GM19351 (cell line): Measurements from ENCODE around the gene RPS6KA5.
"Not testable (repeated sequence)": the region's sequence is repeated elsewhere in the genome, so short reads cannot be mapped to it uniquely, and the experiment has no call there.

Experiments
- ATAC-seq: cut with Tn5 transposase; IDR thresholded peaks from one replicate; pipeline ENCODE4 v1.9.1; 2021; ENCODE audit warnings: mild to moderate bottlenecking, moderate library complexity; ENCODE audit not compliant: unreplicated experiment

RPS6KA5 gene

DNA sequence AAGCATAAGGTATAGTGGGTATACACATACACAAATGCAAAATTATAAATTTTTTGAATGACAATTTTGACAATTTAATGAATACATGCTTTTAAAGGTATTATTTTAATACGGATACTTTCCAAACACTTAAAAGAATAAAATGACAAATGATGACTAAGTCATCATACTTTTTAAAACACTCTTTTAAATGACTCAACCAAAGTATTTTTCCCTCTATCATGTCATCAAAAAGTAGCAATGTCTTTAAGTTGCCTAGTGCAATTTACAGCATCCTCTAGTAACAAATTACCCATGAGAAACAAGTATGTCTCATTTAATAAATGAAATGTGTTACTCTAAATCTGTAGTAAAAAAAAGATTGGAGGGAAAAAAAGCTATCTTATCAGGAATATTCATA is 73.3 kb downstream of the RPS6KA5 start:
- no peak for ATAC-seq

DNA sequence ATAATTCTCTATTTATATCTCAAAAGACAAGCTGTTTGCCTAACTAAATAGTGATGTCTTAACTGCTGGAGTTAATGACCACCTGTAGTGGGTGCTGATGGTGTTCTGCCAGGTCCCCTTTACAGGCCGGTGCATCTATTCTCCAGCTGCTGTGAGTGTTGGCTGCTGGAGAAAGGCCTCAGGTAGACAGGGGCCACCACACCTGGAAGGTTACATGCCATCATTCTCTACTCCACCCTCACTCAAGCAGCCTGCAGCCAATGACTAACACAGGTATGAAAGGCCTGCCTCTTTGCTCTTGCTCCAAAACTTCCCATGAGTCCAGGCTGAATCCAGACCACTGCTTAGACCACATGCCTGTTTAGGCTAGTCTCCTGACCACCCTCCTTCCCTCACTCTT is 73.9 kb downstream of the RPS6KA5 start:
- no peak for ATAC-seq

DNA sequence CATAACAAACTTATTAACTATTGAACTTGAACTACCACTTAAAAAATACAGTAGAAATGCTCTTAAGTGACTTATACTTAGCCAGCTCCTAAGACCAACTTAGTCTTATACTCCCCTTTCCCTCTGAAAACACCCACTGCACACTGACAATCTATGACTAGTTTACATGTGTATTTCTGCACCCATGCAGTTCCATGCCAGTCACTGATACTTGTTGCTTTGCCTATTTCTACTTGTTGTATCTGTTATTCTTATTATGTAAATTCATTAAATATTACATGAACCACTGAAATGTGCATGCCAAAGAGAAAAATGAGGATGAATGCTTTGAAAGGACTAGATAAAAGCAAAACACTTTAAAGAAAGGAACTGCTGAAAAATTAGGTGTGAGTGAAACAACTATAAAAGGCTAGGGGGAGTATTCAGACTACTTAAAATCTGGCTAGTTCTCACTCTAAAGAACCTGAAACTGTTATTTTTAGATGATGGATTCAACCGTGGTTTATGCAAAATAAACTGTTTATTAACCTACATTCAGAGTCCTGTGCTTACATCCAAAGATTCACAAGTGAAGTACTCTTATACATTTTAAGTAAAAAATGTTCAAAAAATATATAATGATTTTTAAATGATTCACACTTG is 74.7 kb downstream of the RPS6KA5 start:
- peak; percentile 92 for ATAC-seq

DNA sequence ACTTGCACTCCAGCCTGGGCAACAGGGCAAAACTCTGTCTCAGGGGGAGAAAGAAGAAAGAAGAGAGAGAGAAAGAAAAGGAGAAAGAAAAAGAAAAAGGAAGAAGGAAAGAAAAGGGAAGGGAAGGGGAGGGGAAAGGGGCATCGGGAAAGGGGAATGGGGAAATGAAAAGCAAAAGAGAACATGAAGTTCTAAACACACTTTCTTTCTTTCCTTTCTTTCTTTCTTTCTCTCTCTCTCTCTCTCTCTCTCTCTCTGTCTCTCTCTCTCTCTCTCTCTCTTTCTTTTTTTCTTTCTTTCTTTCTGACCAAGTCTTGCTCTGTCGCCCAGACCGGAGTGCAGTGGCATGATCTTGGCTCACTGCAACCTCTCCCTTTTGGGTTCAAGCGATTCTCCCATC is 76.9 kb downstream of the RPS6KA5 start:
- ATAC-seq = no peak

DNA sequence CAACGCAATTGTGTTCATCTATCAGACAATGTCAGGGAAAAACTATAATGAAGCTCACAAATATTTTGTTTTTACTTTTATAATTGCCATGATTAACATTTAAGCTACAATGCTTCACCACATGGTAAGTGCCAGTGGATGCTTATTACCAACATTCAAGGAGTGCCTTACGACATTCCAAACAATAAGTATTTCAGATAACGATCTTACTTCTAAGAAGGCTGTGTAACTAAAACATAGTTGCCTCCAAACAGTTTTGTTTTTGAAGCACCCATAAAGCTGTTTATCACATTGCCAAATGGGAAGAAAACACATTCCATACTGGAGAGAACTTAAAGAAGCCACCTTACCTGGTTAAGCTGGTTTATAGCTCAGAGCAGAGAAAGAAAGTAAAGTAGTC is 78.8 kb downstream of the RPS6KA5 start:
- no peak for ATAC-seq

DNA sequence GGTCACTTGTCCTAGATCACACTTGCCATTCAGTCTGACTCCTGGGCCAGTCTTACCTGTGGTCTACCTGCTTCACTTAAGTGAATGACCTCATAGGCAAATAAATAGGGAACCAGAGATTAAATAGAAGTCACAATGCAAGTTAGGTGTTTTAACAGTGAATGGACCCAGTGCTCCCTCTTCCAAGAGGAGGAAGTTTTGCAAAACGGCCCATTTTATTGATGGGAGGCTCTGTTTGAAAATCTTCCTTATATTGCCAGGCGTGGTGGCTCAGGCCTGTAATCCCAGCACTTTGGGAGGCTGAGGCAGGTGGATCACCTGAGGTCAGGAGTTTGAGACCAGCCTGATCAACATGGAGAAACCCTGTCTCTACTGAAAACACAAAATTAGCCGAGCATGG is 79.8 kb downstream of the RPS6KA5 start:
- not testable (repeated sequence) for ATAC-seq

DNA sequence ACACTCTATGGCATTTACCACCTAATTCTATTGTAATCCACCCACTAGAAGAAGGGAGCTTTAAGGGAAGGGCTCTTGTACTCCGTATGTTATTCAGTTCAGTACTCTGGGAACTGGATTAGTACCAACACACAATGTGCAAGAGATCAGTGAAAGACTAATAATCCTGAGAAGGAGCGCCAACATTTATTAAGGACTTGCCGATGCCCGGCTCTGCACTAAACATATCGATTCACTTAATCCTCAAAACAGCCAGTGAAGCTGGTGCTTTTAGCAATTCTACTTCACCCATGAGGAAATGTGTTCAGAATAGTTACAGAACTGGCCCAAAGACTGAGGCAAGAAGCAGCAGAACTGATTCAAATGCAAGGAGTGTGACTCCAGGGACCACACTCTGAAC is 80.9 kb downstream of the RPS6KA5 start:
- no peak for ATAC-seq

DNA sequence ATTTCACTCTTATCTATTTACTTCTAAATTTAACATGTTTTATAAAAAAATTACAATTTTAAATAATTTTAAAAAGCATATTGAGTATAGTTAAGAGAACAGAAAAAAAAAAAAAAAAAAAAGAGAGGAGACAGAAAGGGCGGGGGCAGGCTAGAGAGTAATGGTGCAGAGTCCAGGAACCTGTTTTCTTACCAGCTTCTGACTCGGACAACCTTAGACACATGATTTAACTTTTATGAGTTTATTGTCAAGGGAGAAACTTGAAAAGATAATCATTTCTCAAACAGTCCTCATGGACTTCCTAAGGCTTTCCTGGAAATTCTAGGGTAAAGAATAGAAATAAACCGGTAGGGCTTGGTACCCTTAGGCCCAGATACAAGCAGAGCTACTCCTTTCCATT is 84.3 kb downstream of the RPS6KA5 start:
- ATAC-seq = no peak

DNA sequence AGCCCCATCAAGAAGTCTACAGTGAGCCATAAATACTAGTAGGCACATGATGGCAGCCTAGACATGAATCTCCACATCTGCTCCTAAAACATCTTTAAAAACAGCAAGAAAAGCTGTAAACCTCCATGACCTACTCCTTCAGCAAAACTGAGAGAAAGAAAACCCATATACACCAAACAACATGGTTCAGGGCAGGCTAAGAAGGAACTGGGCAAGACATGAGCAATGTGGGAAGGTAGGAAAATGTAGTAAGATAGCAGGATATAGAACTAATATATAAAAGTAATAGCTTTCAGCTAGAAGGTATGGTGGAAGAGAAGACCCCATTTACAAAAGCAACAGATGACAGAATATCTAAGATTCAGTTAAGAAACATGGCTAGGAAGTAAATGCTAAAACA is 88.8 kb downstream of the RPS6KA5 start:
- ATAC-seq = no peak

DNA sequence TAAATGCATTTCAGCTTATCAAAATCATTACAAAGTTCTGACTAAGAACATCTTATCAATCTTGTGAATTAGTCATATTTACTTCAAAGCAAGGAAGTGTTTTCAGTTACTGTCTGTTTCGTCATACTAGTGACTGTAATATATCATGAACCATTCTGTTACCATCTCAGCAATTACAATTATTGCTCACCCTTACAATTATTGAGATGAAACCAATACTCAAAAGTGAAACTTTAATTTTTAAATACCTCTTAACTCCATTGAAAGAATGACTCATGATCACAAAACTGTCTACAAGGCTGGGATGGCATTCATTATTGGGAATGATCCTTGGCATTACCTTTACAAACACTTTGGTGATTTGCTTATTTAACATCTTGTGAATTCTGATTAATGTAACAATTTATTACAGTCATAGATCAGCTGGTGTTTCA is 90.3 kb downstream of the RPS6KA5 start:
- peak; percentile 77 for ATAC-seq

DNA sequence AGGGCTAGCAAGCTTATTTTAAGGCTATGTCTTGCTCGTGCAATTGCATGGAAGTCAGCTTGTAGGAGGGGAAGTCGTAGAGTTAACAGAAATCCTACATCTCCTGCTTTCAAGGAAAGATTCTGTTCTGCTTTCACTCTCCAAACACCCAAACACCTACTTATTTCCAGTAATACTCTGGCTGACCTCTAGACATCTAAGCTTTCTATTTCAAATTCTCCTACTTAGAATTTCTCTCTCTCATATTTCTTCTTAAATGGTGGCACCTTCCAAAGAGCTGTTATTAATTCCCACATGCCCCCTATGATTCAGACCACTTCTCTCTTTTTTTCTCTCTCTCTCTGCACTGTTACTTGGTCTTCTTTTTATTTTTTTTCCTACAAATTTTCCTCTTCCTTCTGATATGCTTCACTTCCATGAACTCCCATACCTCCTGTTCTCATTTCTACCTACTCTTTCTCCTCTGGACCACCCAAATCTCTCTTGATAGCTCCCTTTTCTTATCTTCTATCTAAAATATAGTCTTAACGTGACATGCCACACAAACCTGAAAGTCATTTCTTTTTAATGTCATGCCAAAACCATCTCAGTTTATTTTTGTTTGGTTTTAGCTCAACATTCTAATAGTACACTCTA is 90.8 kb downstream of the RPS6KA5 start:
- no peak for ATAC-seq

DNA sequence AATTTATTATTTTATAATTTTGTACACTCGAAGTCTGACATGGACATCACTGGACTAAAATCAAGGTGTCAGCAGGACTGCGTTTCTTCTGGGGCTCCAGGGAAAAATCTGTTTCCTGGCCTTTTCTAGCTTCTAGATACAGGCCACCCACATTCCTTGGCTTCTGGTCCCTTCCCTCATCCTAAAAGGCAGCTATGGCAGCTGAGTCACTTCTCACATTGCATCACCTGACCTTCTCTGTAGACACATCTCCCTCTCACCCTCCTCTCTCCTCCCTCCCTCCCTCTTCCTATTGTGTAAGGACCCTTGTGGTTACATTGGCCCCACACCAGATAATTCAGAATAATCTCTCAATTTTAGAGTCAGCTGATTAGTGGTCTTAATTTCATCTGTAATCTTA is 92.4 kb downstream of the RPS6KA5 start:
- no peak for ATAC-seq

DNA sequence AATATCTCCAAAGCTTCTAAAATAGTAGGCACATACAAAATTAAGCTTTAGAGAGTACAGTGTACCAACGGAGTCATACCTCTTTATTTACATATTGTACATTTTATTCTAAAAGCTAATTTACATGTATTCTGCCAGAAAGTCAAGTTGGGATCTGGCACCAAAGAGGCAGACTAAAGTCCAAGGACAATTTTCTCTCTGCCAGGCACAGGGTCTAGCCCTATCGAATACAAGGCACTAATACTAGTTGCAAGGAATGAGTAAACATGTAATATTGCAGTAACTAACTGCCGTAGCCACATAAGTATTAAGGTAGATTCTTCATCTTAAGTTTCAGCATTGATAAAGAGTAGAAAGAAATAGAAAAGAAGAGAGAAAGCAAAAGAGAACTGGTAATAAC is 93.9 kb downstream of the RPS6KA5 start:
- ATAC-seq = no peak

DNA sequence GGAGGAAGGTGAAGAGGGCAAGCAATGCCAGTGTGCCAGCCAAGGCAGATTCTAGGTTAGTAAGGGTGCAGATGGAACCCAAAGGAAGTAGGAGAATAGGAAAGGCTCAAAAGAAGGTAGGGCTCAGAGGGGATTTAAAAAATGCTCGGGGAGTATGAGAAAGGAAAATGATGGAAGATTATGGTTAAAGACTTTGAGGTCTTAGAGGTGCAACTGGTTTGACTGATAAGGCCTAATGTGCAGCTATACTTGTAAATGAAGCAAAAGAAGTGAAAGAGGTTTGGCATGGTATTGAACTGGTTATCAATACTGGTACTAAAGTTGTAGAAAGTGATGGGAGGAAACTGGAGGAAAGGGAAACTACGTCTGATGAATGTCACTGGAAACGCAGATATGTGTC is 94.7 kb downstream of the RPS6KA5 start:
- ATAC-seq = no peak

DNA sequence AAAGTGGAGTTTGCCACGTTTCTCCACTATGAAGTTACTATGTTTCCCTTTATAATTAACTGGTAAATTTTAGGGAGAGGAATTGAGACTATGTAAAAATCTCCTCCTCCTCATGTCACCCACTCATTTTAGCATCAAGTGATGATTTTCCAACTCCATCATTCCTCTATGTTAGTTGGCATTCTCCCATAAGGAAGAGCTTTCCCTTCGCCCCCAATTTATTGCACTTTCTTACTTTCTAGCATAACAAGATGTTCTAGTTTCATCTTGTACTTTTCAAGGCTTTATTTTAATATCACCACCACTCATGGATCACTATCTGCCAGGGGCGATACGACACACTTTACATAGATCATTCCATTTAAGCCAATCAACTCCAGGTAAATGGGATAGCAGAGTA is 97.1 kb downstream of the RPS6KA5 start:
- ATAC-seq = no peak

DNA sequence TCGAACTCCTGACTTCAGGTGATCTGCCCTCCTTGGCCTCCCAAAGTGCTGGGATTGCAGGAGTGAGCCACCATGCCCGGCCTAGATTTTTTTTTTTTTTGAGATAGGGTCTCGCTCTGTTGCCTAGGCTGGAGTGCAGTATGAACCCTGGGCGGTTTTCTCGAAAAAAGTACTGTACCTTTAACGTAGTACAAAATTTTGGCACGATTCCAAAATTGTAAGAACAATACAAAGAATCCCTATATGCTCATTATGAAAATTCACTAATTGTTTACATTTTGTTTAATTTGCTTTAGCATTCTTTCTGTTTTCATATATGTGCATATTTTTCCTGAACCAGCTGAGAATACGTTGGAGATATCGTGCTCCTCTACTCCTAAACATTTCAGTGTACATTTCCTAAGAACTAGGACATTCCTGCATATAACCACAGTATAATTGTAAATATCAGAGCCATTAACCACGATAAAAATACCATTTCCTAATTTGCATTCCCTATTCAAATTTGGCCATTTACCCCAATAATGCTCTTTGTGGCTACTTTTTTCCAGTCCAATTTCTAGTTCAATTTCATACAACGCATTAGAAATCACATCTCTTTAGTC is 97.8 kb downstream of the RPS6KA5 start:
- no peak for ATAC-seq

DNA sequence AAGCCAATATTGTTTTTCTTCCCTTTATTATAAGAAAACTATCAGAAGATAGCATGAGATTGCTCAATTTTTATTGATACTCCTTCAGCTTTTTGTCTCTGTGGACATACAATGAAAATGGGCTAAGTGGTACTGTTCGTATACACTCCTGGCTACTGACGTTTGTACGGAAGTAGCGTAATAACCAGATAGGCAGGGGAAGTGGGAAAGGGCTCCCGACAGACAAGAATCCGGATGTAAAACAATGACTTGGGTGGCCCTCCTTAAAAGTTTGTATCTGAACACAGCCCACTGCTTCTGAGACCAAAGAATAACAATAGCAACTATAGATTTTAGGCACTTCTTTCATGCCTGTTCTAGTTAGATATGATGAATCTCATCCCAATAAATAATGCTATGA is 99.6 kb downstream of the RPS6KA5 start:
- no peak for ATAC-seq

DNA sequence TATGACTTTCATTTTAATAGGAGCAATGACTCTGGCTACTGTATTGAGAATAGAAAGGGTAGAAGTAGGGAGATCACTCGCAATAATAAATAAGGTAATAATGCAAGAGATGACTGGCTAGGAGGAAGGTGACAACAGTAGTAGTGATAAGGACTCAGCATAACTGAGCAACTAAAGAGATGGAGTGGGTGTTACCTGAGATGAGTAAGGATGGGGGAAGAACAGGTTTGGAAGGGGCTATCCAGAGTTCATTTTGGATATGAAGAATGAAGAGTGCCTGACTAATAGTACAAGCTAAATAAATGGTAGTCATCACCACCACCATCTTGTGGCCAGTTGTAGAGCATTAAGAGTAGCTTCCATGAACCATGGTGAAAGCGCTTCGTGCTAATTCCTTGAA is 101.1 kb downstream of the RPS6KA5 start:
- no peak for ATAC-seq

DNA sequence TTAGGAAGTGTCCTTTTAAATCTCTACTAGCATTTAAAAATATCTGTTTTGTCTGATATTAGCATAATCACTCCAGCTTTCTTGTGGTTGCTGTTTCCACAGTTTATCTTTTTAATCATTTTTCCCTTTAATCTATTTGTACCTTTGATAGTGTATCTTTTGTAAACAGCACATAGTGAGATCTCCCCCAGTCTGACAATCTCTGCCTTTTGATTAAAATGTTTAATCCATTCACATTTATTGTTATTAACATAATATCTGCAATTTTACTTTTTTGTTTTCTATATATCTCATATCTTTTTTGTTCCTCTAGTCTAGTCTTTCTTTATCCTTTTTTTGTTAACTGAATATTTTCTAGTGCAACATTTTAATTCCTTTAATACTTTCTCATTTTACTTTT is 104.2 kb downstream of the RPS6KA5 start:
- ATAC-seq = no peak

DNA sequence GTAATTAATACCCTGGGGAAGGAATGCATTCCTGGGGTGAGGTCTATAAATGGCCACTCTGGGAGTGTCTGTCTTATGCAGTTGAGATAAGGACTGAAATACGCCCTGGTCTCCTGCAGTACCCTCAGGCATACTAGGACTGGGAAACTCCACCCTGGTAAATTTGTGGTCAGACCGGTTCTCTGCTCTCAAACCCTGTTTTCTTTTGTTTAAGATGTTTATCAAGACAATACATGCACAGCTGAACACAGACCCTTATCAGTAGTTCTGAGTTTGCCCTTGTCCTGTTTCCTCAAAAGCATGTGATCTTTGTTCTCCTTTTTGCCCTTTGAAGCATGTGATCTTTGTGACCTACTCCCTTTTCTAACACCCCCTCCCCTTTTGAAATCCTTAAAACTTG is 106.8 kb downstream of the RPS6KA5 start:
- ATAC-seq = not testable (repeated sequence)

DNA sequence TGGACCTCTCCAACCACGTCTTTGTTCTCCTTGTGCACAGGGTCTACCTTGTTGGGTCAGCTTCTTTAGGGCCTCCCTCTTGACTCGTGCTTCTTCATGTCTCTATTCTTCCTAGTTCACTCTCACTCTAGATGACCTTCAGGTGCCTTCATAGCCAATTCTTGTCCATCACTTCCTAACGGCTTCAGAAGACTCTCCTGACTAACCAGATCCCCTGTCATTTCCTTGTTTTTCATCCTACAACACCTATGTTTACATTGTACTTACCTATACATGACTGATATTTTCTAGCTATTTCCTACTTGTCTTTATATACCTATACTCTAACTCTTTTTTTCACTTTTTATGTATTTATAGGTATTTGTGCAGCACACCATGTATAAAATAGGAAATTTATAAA is 117.1 kb downstream of the RPS6KA5 start:
- no peak for ATAC-seq

DNA sequence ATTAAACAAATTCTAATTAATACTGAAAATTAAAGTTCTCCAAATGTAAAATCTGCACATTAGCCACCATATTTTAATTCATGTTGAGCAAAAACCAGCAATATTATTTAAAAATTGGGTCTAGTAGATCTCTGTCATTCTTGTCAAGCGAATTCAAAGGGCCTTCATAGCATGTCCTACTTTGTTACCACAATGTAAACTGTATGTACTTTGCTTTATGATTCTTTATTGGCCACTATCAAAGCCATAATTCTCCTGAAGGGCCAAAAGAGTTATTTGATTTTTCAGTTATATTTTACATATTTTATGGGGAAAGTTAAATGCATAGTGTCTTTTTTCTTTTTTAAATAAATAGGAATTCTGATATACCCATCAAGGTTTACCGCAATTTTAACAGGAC is 117.9 kb downstream of the RPS6KA5 start:
- no peak for ATAC-seq

DNA sequence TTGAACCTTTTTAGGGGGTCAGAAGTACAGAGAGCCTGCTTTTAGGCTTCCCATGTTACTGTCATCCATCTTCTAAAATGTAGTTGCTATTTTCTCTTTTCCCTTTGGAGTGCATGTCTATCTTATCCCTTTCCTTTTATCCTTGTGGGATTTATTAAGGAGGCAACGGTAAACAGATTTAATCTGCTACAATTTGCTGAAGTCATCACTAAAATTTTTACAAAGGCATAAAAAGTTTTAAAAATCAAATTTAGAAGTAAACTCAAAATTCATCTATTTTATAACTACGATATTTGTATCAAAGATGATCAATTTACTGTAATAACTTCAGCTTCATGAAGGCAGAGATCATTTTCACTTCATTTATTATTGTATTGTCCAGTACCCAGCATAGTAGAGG is 118.7 kb downstream of the RPS6KA5 start:
- ATAC-seq = no peak
